GM19328 (cell line): ENCODE data around the gene TAPT1.
"Not testable (repeated sequence)": the region's sequence is repeated elsewhere in the genome, so short reads cannot be mapped to it uniquely, and the experiment has no call there.

ENCODE experiments used
- ATAC-seq: cut with Tn5 transposase; IDR thresholded peaks from one replicate; pipeline ENCODE4 v1.9.1; 2021; ENCODE audit warnings: mild to moderate bottlenecking, moderate library complexity; ENCODE audit not compliant: unreplicated experiment

The TAPT1 gene

GRCh38 chr4:16186986-16187385 is 39.3 kb downstream of the TAPT1 start:
- no peak for ATAC-seq

- ATAC-seq = no peak
These were observed 42.7 kb downstream of the TAPT1 start for GRCh38 chr4:16183604-16184003.

DNA sequence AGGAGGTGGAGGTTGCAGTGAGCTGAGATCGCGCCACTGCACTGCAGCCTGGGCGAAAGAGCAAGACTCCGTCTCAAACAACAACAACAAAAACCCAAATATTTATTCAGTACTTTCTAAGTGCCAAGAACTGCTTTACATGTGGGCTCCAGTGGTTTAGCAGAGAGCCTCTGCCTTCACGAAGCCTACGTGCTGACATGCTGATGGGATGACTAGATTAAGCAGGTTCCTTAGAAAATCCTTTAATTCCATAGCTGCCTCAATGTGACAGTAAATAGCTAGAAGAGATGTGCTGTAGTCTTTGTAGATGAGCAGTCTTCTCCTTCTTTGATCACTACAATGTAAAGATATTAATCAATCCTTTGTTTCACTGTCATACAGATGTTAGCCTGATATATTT is 49.6 kb downstream of the TAPT1 start:
- ATAC-seq = no peak

- no peak for ATAC-seq
These were observed 54.4 kb downstream of the TAPT1 start for GRCh38 chr4:16171831-16172230.

- ATAC-seq = no peak
These were observed 56.8 kb downstream of the TAPT1 start for GRCh38 chr4:16169490-16169889.

- ATAC-seq = no peak
These were observed 57.4 kb downstream of the TAPT1 start for GRCh38 chr4:16168710-16169388.

DNA sequence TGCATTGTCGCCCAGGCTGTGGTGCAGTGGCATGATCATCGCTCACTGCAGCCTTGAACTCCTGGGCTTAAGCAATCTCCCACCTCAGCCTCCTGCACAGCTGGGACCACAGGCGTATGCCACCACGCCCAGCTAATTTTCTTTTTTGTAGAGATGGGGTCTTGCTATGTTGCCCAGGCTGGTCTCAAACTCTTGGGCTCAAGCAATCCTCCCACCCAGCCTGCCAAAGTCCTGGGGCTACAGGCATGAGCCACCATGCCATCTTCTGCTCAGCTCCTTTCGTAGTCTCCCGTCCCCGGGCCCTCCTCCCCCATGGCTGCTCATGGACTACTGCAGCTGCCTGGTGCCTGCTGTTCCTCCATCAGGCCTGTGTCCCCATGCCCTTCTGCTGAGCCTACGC is 58.1 kb downstream of the TAPT1 start:
- ATAC-seq = no peak

GRCh38 chr4:16165931-16166330 is 60.3 kb downstream of the TAPT1 start:
- ATAC-seq = no peak

- no peak for ATAC-seq
These were observed 63.4 kb downstream of the TAPT1 start for GRCh38 chr4:16162891-16163290.

DNA sequence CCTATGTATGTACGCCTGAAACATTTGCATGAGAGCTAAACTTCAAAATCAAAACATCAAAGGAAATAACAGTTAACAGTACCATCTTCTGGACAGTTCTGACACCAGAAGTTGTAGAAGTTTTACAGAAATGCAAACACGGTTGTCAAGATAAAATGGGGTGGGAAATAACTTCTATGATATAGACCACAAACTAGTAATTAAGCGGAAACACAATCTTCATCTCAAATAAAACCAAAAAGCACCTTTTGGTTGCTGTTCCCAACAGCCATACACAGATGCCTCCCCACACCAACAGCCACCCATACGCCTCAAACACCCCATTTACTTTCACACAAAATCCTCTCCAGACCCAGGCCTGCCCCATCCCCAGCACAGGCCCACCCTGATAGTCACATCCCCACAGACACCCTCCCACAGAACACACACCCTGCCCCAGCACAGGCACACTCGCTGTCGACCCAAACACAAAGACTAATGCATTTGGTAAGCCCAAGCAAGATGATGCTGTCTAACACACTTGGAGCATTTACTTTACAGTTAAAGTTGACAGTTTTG is 64.3 kb downstream of the TAPT1 start:
- no peak for ATAC-seq

GRCh38 chr4:16160457-16160856 is 65.8 kb downstream of the TAPT1 start:
- no peak for ATAC-seq

DNA sequence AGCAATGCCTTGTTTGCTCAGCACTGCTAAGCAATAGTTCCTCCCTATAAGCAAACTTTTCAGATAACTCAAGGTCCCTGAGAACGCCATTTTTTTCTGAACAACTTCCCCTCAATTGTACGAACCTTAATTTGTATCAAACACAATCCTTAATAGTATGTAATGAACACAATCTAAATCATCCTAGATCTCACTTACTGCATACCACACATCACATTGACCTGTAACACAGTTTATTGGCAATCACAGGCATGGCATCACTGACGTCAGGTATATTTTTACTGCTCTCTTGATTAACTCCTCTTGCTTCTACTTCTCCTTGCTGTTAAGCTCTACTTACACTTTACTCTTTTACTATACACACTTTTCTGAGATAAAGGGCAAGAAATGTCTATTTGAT is 67.0 kb downstream of the TAPT1 start:
- no peak for ATAC-seq

DNA sequence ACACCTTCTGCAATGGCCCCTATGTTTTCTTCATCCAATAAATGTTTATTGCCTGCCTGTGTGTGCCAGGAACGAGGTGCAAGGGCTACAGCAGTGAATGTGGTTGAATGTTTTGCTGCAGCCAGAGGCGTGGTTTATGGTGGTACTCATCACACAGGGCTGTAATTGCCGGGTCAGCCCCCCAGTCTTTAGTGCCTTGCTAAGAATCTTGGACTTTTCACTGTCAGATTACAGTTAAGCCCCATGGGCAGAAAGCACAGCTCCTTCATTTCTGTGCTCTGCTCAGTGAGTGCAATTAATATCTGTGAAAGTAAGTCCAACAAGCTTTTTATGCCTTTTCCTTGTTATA is 67.8 kb downstream of the TAPT1 start:
- no peak for ATAC-seq

DNA sequence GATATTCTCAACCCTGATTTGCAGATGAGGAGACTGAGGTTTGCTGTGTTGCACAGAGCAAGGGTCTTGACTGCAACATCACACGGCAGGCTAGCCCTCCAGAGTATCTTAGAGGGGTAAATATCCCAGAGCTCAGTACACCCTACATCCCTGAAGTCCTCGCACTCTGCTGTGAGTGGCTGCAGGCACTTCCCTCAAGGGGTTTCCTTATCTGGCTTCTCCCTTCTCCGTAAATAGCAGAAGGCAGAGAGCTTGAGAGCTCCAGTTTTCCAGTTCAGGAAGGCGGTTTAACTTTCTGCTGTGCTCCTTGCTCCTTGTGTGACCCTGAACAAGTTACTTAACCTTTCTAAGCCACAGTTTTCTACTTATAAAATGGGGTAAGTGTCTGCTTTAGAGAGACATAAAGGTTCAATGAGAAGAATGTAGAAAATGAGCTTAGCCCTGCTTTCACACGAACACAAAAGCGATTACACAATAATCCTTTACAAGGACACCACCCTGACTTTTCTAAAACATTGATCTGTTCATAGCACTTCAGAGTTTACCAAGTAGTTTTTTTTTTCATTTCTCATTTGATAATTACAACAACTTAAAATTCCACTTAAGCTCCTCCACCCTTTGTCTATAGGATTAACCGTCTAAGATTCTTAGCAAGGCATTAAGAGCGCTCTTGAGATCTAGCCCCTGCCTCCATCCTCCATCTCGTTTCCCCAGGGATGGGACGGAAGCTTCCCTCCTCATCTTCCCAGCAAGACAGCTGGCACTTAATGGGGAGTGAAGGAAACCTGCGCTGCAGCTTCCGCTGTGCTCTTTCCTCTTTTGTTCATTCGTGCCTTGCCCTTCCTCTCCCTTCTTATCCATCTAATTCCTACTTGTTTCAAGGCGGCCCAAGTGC is 68.4 kb downstream of the TAPT1 start:
- ATAC-seq = no peak

GRCh38 chr4:16155528-16156169 is 70.6 kb downstream of the TAPT1 start:
- ATAC-seq = no peak

- ATAC-seq = no peak
These were observed 71.8 kb downstream of the TAPT1 start for GRCh38 chr4:16154451-16154850.

DNA sequence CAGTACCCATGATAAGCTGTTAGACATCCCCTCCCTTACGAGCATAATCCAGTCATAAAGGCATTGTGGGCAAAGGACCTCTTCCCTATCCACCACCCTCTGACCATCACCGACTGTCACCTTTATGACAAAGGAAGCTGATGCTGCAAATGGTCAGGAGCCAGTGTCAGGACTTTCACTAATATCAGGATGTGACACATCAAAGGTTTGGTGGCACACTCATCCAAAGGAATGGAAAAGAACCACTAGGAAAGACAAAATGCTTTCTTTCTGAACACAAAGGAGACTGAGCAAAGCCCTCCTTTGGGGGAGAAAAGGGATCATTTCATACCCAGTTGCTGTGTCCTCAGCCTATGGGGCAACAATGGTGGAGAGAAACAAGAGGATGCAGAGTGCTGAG is 75.6 kb downstream of the TAPT1 start:
- no peak for ATAC-seq

- ATAC-seq = not testable (repeated sequence)
These were observed 81.4 kb downstream of the TAPT1 start for GRCh38 chr4:16144913-16145312.

- no peak for ATAC-seq
These were observed 83.5 kb downstream of the TAPT1 start for GRCh38 chr4:16142598-16143310.

DNA sequence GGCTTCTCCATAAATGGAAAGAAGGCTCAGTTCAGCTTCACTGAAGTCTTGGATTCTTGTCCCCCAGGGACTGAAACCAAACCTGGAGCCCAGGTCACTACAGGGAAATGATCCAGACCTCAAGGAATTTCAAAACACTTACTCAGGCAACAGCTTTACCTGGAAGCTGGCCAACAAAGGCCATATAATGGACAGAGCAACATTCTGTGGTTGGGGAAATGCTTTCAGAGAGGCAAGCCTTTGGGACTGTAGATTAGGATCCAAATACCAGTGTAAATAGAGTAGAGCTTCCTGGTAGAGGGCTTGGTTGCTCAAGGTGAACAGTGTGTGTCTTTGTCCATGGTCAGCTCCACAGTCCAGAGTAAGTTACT is 85.4 kb downstream of the TAPT1 start:
- no peak for ATAC-seq

DNA sequence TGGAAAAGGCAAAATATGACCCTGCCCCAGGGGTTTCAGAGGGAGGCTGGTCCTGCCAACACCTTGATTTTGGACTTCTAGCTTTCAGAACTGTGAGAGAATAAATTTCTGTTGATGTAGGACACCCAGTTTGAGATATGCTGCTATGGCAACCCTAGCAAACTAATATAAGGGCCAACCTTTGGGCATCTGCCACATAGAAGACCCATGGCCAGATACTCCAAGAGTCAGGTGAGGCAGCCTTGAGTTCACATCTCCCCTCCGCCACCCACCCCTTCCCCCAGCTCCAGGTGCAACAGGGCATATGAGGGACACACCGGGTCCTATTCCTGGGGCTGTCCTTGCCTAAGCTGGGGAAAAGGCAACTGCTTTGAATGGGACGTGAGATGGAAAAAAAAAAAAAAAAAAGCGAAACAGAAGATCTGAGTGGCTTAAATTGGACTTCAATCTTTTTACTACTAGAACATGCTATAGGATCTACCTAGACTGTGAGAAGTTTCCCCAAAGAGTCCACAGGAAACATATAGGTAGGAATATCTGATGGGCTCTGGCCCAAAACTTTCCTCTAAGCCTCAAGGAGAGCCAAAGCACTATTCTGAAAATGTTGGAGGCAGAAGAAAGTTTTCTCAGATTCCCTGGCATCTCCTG is 85.9 kb downstream of the TAPT1 start:
- ATAC-seq = no peak
